ENCODE data around the gene C2orf92.

DNA sequence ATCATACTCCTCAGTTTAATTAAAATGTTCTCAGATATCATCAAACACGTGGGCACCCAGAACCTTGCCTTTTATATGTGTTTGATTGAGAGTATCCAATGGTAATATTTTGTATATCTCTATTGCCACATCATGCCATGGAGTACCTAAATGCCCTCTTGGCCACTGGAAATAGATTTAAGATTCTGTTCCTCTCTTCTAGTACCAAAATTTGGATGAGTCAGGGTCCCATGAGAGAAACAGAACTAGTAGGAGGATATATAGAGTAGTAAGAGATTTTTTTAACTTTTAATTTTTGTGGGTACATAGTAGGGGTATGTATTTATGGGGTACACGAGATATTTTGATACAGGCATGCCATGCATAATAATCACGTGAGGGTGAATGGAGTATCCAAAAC is 34.2 kb downstream of the C2orf92 start:
- TF ChIP-seq, protein P1, sequence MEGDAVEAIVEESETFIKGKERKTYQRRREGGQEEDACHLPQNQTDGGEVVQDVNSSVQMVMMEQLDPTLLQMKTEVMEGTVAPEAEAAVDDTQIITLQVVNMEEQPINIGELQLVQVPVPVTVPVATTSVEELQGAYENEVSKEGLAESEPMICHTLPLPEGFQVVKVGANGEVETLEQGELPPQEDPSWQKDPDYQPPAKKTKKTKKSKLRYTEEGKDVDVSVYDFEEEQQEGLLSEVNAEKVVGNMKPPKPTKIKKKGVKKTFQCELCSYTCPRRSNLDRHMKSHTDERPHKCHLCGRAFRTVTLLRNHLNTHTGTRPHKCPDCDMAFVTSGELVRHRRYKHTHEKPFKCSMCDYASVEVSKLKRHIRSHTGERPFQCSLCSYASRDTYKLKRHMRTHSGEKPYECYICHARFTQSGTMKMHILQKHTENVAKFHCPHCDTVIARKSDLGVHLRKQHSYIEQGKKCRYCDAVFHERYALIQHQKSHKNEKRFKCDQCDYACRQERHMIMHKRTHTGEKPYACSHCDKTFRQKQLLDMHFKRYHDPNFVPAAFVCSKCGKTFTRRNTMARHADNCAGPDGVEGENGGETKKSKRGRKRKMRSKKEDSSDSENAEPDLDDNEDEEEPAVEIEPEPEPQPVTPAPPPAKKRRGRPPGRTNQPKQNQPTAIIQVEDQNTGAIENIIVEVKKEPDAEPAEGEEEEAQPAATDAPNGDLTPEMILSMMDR (conservative IDR thresholded peaks at IDR 0.05 in 1 of 2, IDR thresholded peaks at IDR 0.05 in 1 of 2; ENCODE audit: low read depth in 1 of 2, low read length in 2 of 2), result no peak
- no peak for TF ChIP-seq EZH2 (IDR thresholded peaks at IDR 0.05; ENCODE audit: low read length, missing control alignments)

Data from fibroblast of lung (primary cell).